GM06990 (cell line): ENCODE measurements around the gene SPAG9.

Experiments
- DNase-seq: peaks from one replicate; pipeline ENCODE4 v3.0.0-alpha.2; 2011; ENCODE audit not compliant: insufficient read length; ENCODE audit errors: extremely low read depth
- H3K27me3 ChIP-seq: replicated peaks from 2 replicates; pipeline ENCODE4 v1.6.0; 2011; ENCODE audit warnings: low read length; ENCODE audit not compliant: control insufficient read depth, insufficient read depth
- H3K36me3 ChIP-seq: 2 replicates; pipeline ENCODE4 v1.5.1; 2011; ENCODE audit warnings: low read length; ENCODE audit not compliant: control insufficient read depth, insufficient read depth
- H3K4me3 ChIP-seq: replicated peaks from 2 replicates; pipeline ENCODE4 v1.5.1; 2011; ENCODE audit warnings: low read depth, mild to moderate bottlenecking, control low read depth, low read length
- CTCF ChIP-seq: IDR thresholded peaks from 2 replicates; pipeline ENCODE4 v1.5.1; 2011; ENCODE audit warnings: low read length, control low read depth, mild to moderate bottlenecking, inconsistent platforms; ENCODE audit not compliant: insufficient read depth, poor library complexity, severe bottlenecking

Gene SPAG9

DNA sequence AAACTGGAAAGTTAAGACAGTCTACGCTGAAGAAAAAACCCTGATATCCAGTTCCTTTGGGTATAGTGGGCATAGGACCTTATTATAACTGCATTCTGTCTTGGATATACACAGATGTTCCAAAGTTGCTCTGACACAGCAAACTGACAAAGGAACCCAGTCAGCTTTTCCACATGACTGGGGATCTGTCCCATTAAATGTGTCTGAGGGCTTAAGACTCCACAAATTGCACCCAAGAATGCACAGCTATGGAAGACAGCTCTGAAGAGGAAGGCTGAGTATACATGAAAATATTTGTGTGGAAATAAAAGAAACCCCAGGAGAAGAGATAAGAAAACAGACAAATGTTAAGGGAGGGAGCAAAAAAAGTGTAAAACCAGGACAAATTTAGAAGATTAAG, 114.1 kb downstream of the SPAG9 start:
- no peak for TF ChIP-seq CTCF
- no peak overlapping the region for H3K4me3 ChIP-seq
- DNase-seq, result no peak
- peaks cover 4% of the 10 kb centered on the region for H3K36me3 ChIP-seq
- no peaks in the 10 kb centered on the region for H3K27me3 ChIP-seq

- DNase-seq, result no peak
- Histone ChIP-seq H3K4me3 (no peak overlapping the region), H3K27me3 (no peaks in the 10 kb centered on the region), H3K36me3 (peaks cover 4% of the 10 kb centered on the region)
- no peak for TF ChIP-seq CTCF
Observed at GRCh38 chr17:51005768-51006167, 114.9 kb downstream of the SPAG9 start.

DNA sequence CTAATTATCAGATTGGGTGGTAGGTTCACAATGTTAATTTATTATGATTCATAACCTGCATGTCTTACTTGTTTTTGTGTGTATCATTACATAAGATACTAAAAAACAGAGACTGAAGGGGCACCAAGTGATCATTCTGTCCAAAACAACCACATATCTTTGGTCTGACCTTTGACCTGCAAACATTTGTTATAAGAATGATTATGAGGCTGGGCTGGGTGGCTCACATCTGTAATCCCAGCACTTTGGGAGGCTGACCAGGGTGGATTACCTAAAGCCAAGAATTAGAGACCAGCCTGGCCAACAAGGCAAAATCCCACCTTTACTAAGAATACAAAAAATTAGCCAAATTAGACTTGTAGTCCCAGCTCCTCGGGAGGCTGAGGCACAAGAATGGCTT, 116.4 kb downstream of the SPAG9 start:
- no peak for DNase-seq
- H3K27me3 ChIP-seq, result no peaks in the 10 kb centered on the region
- no peak overlapping the region for H3K4me3 ChIP-seq
- H3K36me3 ChIP-seq, result peaks cover 4% of the 10 kb centered on the region
- TF ChIP-seq CTCF, result no peak

- DNase-seq, result peak; percentile 26
- no peak overlapping the region for H3K4me3 ChIP-seq
- peak; percentile 38 for TF ChIP-seq CTCF
- H3K36me3 ChIP-seq, result peaks cover 8% of the 10 kb centered on the region
- no peaks in the 10 kb centered on the region for H3K27me3 ChIP-seq
Observed at GRCh38 chr17:51000835-51001638, 119.6 kb downstream of the SPAG9 start.

DNA sequence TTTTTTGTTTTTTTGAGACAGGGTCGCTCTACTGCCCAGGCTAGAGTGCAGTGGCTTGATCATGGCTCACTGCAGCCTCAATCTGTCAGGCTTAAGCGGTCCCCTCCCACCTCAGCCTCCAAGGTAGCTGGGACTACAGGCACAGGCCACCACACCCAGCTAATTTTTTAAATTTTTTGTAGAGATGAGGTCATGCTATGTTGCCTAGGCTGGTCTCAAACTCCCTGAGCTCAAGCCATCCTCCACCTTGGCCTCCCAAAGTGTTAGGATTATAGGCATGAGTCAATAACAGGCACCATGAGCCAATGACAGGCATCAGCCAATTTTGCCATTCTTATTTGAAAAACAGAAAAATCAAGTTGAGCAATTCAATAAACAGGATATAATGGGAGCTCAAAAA, 125.0 kb downstream of the SPAG9 start:
- Histone ChIP-seq H3K36me3 (peaks cover 16% of the 10 kb centered on the region), H3K4me3 (no peak overlapping the region), H3K27me3 (no peaks in the 10 kb centered on the region)
- no peak for DNase-seq
- TF ChIP-seq CTCF, result no peak

GRCh38 chr17:50993544-50993943, 127.1 kb downstream of the SPAG9 start:
- no peaks in the 10 kb centered on the region for H3K27me3 ChIP-seq
- no peak for DNase-seq
- H3K36me3 ChIP-seq, result peaks cover 18% of the 10 kb centered on the region
- no peak for TF ChIP-seq CTCF
- H3K4me3 ChIP-seq, result no peak overlapping the region
